GM12873 (cell line): ENCODE data around the gene MAPK8.

ENCODE experiments used
- CTCF ChIP-seq: IDR thresholded peaks from 2 replicates; pipeline ENCODE4 v1.5.1; 2012; ENCODE audit warnings: low read depth, mild to moderate bottlenecking, moderate library complexity, low read length, control low read depth; ENCODE audit not compliant: insufficient read depth; ENCODE audit errors: missing control alignments

The MAPK8 gene

DNA sequence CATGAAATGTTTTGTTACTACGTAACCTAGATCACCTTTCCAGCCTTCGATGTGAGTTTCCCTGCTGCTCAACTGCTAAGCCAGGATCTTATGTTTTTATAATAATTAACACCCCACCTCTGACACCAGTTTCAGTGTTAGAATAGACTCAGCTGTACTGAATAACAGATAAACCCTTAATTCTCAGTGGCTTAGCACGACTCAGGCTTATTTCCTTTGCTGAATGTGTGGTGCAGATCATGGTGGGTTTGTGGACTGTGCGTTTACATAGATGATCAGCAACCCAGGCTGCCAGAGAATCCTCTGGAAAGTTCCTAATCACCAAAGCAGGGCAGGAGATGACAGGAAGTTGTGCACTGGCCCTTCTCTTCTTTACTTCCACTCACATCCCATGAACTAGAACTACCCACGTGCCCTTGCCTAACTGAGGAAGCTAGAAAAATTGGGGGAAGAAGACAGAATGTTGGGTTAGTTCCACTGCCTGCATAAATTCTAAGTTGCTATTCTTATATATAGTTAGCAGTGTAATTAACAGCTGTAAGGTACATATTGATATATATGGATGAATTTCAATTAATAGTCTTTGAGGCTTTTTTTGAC lies 111.8 kb downstream of the MAPK8 start:
- TF ChIP-seq CTCF = no peak

- no peak for TF ChIP-seq CTCF
Observed at GRCh38 chr10:48419714-48420113, 113.2 kb downstream of the MAPK8 start.

- TF ChIP-seq CTCF = no peak
Observed at GRCh38 chr10:48423884-48424283, 117.4 kb downstream of the MAPK8 start.

GRCh38 chr10:48428896-48429295 lies 122.4 kb downstream of the MAPK8 start:
- TF ChIP-seq CTCF = no peak

DNA sequence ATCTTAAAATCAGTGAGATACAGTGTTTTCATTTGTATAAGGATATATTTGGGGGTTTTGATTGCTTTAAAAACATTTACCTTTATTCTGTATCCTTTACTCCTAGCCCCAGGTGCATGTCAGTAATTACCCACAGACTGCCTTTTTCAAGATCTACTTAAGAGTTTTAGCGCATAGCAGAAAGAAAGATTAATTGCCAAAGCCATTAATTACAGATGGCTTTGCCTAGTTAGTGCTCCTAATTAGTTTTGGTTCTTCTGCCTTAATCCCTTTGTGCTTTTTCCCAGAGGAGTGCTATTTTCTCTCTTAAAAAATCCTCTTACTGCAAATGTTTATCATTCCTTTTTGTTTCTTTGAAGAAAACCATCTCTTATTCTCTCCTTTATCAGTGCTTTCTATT lies 122.8 kb downstream of the MAPK8 start:
- no peak for TF ChIP-seq CTCF

DNA sequence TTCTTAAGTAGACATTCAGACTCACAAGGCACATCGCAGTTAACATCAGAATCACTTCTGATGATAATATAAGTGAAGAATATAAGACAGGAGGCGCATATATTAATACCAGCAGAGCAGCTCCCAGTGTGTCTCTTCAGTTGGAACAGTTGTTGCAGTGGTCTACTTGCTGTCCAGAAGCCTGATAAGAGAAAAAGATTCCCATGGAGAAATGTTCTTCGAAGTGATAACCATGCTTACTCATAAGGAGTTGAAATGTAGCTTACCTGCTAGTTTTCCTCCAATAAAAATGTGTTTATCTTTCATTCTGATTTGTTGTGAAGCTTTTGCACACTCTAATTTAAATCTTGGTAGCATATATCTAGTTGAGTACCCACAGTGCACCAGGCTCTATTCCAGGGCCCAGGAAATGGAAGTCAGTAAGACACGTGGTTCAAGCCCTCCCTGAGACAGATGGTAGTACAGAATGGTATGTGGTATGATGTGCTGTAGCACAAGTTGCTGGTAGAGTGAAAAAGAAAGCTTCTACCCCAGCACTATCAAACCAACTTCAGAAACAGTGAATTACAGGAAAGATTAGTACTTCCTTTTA lies 124.0 kb downstream of the MAPK8 start:
- TF ChIP-seq CTCF = no peak

- TF ChIP-seq CTCF = no peak
Observed at GRCh38 chr10:48431871-48432270, 125.4 kb downstream of the MAPK8 start.

GRCh38 chr10:48437546-48437945 lies 131.1 kb downstream of the MAPK8 start:
- TF ChIP-seq CTCF = no peak
